ENCODE results near the gene MPZL1.

DNA sequence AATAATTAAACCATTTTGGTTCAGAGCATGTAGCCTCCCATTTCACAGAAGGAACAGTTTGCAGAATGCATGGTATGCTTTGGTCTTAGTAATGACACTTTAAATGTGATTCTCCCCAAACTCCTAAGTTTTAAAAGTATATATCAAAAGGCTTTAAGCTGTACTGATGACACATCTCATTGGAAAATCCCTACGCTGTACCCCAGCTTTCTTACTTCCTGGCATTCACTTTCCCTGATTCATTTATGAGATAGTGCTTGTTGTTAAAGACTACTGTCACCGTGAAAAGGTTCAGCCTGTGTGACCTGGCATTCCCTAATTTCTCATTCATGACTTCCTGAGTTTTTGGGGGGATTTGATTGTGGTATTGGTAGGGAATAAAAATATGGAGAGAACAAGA is 53.4 kb downstream of the MPZL1 start:
- TF ChIP-seq POLR2A (IDR thresholded peaks at IDR 0.05; ENCODE audit: low read length) (no peak), RAD21 (conservative IDR thresholded peaks at IDR 0.05 in 1 of 2, IDR thresholded peaks at IDR 0.05 in 1 of 2) (no peak), JUN (IDR thresholded peaks at IDR 0.05) (no peak)
- TF ChIP-seq, protein P1, sequence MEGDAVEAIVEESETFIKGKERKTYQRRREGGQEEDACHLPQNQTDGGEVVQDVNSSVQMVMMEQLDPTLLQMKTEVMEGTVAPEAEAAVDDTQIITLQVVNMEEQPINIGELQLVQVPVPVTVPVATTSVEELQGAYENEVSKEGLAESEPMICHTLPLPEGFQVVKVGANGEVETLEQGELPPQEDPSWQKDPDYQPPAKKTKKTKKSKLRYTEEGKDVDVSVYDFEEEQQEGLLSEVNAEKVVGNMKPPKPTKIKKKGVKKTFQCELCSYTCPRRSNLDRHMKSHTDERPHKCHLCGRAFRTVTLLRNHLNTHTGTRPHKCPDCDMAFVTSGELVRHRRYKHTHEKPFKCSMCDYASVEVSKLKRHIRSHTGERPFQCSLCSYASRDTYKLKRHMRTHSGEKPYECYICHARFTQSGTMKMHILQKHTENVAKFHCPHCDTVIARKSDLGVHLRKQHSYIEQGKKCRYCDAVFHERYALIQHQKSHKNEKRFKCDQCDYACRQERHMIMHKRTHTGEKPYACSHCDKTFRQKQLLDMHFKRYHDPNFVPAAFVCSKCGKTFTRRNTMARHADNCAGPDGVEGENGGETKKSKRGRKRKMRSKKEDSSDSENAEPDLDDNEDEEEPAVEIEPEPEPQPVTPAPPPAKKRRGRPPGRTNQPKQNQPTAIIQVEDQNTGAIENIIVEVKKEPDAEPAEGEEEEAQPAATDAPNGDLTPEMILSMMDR (IDR thresholded peaks at IDR 0.05), result no peak
- TF ChIP-seq, protein P2, sequence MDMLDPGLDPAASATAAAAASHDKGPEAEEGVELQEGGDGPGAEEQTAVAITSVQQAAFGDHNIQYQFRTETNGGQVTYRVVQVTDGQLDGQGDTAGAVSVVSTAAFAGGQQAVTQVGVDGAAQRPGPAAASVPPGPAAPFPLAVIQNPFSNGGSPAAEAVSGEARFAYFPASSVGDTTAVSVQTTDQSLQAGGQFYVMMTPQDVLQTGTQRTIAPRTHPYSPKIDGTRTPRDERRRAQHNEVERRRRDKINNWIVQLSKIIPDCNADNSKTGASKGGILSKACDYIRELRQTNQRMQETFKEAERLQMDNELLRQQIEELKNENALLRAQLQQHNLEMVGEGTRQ (IDR thresholded peaks at IDR 0.05), result no peak

Measured in A549 (cell line).